ENCODE data around the gene TMOD2.

TMOD2 gene

DNA sequence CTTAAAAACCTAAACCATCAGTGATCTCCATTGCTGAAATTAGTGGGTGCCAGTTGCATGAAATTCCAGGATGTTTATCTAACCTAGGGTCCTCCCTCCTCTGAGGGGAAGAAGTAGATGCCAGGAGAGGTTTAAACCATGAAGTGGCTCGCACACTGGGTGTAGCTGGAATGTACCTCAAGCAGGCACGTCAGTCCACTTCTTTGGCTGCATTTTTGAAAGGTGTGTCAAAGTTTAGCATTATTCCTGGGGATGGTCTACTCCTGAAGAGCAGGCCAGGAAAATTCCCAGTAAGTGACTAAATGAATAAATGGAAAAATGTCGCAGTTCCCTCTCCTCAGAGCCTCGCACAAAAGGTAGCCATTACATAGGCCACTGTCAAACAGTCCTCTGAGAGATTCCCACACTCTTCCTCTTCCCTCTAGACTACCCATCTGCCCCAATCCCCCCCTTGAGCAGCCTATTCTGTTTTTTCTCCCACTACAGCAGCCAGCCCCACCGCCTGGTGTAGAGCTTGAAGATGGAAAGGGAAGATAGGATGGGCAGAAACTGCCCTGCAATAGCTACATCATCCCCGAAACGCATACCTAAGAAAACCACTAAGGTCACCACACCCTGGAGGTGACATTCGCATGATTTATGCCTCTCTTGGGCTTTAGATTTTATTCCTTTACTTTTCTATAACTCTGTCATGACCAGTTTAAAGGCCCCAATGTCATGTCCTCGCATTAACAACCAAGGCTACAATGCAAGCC, 77.4 kb downstream of the TMOD2 start:
- Histone ChIP-seq H3K4me1 (ENCODE audit: insufficient read depth, poor library complexity, severe bottlenecking) (peaks cover 47% of the 10 kb centered on the region), H3K36me3 (ENCODE audit: low read depth) (peaks cover 30% of the 10 kb centered on the region), H3K9me3 (ENCODE audit: severe bottlenecking) (no peaks in the 10 kb centered on the region), H3K4me3 (ENCODE audit: severe bottlenecking) (peak overlapping the region; percentile 86), H3K27me3 (ENCODE audit: insufficient read depth, poor library complexity, severe bottlenecking) (no peaks in the 10 kb centered on the region), H3K27ac (ENCODE audit: poor library complexity, severe bottlenecking) (peak overlapping the region; percentile 96)
- TF ChIP-seq, protein P1, sequence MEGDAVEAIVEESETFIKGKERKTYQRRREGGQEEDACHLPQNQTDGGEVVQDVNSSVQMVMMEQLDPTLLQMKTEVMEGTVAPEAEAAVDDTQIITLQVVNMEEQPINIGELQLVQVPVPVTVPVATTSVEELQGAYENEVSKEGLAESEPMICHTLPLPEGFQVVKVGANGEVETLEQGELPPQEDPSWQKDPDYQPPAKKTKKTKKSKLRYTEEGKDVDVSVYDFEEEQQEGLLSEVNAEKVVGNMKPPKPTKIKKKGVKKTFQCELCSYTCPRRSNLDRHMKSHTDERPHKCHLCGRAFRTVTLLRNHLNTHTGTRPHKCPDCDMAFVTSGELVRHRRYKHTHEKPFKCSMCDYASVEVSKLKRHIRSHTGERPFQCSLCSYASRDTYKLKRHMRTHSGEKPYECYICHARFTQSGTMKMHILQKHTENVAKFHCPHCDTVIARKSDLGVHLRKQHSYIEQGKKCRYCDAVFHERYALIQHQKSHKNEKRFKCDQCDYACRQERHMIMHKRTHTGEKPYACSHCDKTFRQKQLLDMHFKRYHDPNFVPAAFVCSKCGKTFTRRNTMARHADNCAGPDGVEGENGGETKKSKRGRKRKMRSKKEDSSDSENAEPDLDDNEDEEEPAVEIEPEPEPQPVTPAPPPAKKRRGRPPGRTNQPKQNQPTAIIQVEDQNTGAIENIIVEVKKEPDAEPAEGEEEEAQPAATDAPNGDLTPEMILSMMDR (IDR thresholded peaks at IDR 0.05; ENCODE audit: poor library complexity, severe bottlenecking) = no peak
- DNase-seq (ENCODE audit: low spot score) = peak; percentile 89
- peak; percentile 78 for ATAC-seq (ENCODE audit: low read depth)

DNA sequence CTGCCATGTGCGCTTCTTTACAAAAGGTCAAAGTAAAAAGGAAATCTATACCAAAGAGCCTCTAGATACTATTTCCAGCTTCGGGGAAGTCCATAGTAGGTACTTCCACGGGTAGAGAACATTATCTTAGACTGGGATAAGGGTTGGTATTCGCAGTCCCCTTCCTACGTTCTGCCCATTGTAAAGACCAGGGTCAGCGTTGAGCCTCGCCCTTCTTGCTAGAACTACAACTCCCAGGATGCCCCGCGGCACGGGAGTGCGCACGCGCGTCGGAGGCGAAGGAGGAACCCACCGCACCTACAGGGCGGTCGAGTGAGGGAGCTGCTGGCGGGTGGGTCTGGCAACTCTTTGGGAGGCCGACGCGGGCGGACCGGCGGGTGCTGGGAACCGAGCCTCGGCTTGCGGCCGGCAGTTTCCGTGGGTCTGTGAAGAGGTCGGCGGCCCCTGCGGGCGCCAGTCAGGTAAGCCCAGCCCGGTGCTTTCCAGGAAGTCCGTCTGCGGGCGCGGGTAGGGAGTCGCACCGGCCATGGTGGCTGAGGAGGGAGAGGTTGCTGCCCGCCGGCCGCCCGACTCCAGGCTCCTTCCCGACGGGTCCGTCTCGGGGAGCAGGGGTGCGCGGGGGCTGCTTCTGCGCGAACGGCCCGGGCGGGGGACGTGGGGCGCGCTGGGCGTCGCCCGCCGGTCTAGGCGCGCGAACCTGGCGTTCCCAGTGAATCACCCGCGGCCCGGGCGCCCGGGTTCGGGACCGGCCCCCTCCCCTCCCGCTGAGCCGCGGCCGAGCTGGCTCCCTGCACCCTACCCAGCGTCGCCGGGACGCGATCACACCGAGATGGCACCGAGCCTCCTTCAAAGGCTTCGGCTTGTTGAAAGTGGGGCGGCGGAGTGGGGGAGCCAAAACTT, 78.2 kb downstream of the TMOD2 start, which contains the start of gene TMOD3:
TSS of gene TMOD3 (plus strand) at position 278 of the 900 bp plus-strand sequence. CDS start 33,232 bp downstream, outside the sequence.
- H3K27ac ChIP-seq (ENCODE audit: poor library complexity, severe bottlenecking) = peak within 1 kb of the TSS; percentile 96

DNA sequence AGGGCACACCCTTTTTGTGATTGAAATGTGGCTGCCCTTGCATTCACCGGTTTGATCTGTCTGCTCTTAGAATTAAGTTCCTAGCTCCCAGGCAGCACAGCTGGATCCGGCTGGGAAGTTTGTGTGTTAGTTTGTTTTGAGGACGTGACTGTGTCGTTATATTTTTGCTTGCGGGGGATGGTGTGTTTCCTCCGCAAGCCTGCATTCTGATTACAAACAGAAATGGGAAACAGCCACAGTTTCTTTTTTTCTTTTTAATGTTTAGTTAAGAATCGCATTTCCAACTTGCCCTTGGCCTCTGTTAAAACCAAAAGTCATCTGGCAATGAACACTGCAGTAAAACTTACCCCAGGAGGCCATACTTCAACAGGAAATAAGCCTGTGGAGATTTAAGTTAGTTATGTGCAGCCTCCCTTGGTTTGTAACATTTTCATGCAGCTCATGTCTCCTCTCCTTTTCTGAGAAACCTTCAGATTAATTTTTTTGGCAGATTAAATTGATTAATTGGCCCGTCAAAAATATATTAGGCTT, 78.9 kb downstream of the TMOD2 start:
- no peak for DNase-seq (ENCODE audit: low spot score)
- Histone ChIP-seq H3K9me3 (ENCODE audit: severe bottlenecking) (no peaks in the 10 kb centered on the region), H3K36me3 (ENCODE audit: low read depth) (peaks cover 45% of the 10 kb centered on the region), H3K27ac (ENCODE audit: poor library complexity, severe bottlenecking) (peak overlapping the region; percentile 96), H3K27me3 (ENCODE audit: insufficient read depth, poor library complexity, severe bottlenecking) (no peaks in the 10 kb centered on the region), H3K4me1 (ENCODE audit: insufficient read depth, poor library complexity, severe bottlenecking) (peaks cover 62% of the 10 kb centered on the region), H3K4me3 (ENCODE audit: severe bottlenecking) (peak overlapping the region; percentile 86)
- TF ChIP-seq, protein P1 (IDR thresholded peaks at IDR 0.05; ENCODE audit: poor library complexity, severe bottlenecking) = no peak
- peak; percentile 9 for ATAC-seq (ENCODE audit: low read depth)

More for the DNA sequence above, 78.2 kb downstream of the TMOD2 start, which contains the start of gene TMOD3:
- Histone ChIP-seq H3K36me3 (ENCODE audit: low read depth) (peaks cover 38% of the 10 kb centered on the region), H3K4me1 (ENCODE audit: insufficient read depth, poor library complexity, severe bottlenecking) (peaks cover 55% of the 10 kb centered on the region), H3K27me3 (ENCODE audit: insufficient read depth, poor library complexity, severe bottlenecking) (no peaks in the 10 kb centered on the region), H3K9me3 (ENCODE audit: severe bottlenecking) (no peaks in the 10 kb centered on the region), H3K4me3 (ENCODE audit: severe bottlenecking) (peak within 1 kb of the TSS; percentile 86)
- TF ChIP-seq, protein P1 (IDR thresholded peaks at IDR 0.05; ENCODE audit: poor library complexity, severe bottlenecking) = no peak
- DNase-seq (ENCODE audit: low spot score) = peak; percentile 96
- peak; percentile 72 for ATAC-seq (ENCODE audit: low read depth)

DNA sequence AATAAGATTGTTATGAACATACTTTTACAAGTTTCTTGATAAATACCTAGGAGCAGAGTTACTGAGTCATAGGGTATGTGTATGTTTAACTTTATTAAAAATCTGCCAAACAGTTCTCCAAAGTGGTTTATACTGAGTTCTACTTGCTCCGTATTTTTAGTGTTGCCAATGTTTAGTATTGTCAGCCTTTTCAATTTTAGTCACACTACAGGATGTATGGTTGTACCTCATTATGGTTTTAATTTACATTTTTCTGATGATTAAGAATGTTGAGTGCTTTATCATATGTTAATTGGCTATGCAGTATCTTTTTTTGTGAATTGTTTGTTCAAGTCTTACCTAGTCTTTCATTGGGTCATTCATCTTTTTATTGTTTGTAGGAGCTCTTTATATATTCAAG, 82.4 kb downstream of the TMOD2 start:
- H3K36me3 ChIP-seq (ENCODE audit: low read depth) = peaks cover 62% of the 10 kb centered on the region
- DNase-seq (ENCODE audit: low spot score) = no peak
- H3K9me3 ChIP-seq (ENCODE audit: severe bottlenecking) = no peaks in the 10 kb centered on the region
- TF ChIP-seq, protein P1 (IDR thresholded peaks at IDR 0.05; ENCODE audit: poor library complexity, severe bottlenecking) = no peak
- ATAC-seq (ENCODE audit: low read depth) = no peak
- peaks cover 69% of the 10 kb centered on the region for H3K4me1 ChIP-seq (ENCODE audit: insufficient read depth, poor library complexity, severe bottlenecking)
- no peaks in the 10 kb centered on the region for H3K27me3 ChIP-seq (ENCODE audit: insufficient read depth, poor library complexity, severe bottlenecking)
- peak overlapping the region; percentile 36 for H3K27ac ChIP-seq (ENCODE audit: poor library complexity, severe bottlenecking)
- no peak overlapping the region for H3K4me3 ChIP-seq (ENCODE audit: severe bottlenecking)
